Panc1 (cell line): ENCODE results near the gene LGALSL. TPM values are rescaled to one million over a fixed set of nuclear protein-coding genes. Genes with fewer than 3 reads are reported as not detected.
A peak's percentile ranks its signal among the peaks of the same experiment; 100 is the strongest.

Experiments
- ATAC-seq: fragments of 200-7000 bp; cut with Tn5 transposase; 2 replicates; pipeline ENCODE4 v1.9.1; 2020; ENCODE audit warnings: mild to moderate bottlenecking, moderate library complexity
- BruUV-seq: library from RNA; stranded (reverse); fragments of 400-500 nt; replicated peaks from 2 replicates; lab custom pipeline; 2021; lab: Mats Ljungman, UMichigan
- CTCF ChIA-PET: fragments of 300-600 bp; sonication (Branson Sonifier 250); formaldehyde crosslinking; loops from one replicate; lab custom pipeline; 2022; ENCODE audit warnings: antibody characterized with exemption; lab: Charles Lee
- POLR2A ChIA-PET: fragments of 300-600 bp; sonication (Branson Sonifier 250); formaldehyde crosslinking; loops from one replicate; lab custom pipeline; 2022; ENCODE audit warnings: antibody characterized with exemption; lab: Charles Lee
- DNase-seq: peaks from one replicate; pipeline ENCODE4 v3.0.0-alpha.2; 2010; ENCODE audit warnings: low read depth, low spot score
- H3K27ac ChIP-seq: 2 replicates; pipeline ENCODE4 v1.5.1; 2011; ENCODE audit warnings: mild to moderate bottlenecking, low read length, inconsistent platforms
- H3K27me3 ChIP-seq: fragments of 200-500 bp; sonication (Bioruptor generic); 2 replicates; pipeline ENCODE4 v1.6.0; 2014; ENCODE audit warnings: low read length, inconsistent platforms; ENCODE audit not compliant: control insufficient read depth, insufficient read depth
- H3K36me3 ChIP-seq: fragments of 200-500 bp; sonication (Bioruptor generic); 2 replicates; pipeline ENCODE4 v1.5.1; 2014; ENCODE audit warnings: inconsistent platforms, mild to moderate bottlenecking, low read length, moderate library complexity; ENCODE audit not compliant: control insufficient read depth, insufficient read depth
- H3K4me1 ChIP-seq: 2 replicates; pipeline ENCODE4 v1.5.1; 2011; ENCODE audit warnings: inconsistent platforms, mild to moderate bottlenecking, low read length, moderate library complexity; ENCODE audit not compliant: control insufficient read depth, insufficient read depth
- H3K4me3 ChIP-seq, 2 experiments: 2 replicates each; pipeline ENCODE4 v1.5.1; 2011 to 2012; ENCODE audit warnings: low read depth in 2 of 2, low read length in 2 of 2, mild to moderate bottlenecking in 2 of 2, inconsistent platforms in 1 of 2, moderate library complexity in 1 of 2
- H3K9me3 ChIP-seq: fragments of 200-500 bp; sonication (Bioruptor generic); 2 replicates; pipeline ENCODE4 v1.5.1; 2014; ENCODE audit warnings: low read depth, mild to moderate bottlenecking, inconsistent platforms, low read length, moderate library complexity; ENCODE audit not compliant: control insufficient read depth, insufficient read depth
- CTCF ChIP-seq: fragments of 450-650 bp; IDR thresholded peaks from 2 replicates; pipeline ENCODE4 v1.5.1; 2017; ENCODE audit warnings: mild to moderate bottlenecking
- POLR2AphosphoS5 ChIP-seq: IDR thresholded peaks from 2 replicates; pipeline ENCODE4 v1.6.1; 2012; ENCODE audit warnings: mild to moderate bottlenecking, low read depth, low read length, moderate library complexity
- TCF7L2 ChIP-seq: IDR thresholded peaks from 2 replicates; pipeline ENCODE4 v1.6.1; 2011; ENCODE audit warnings: mild to moderate bottlenecking, low read depth, low read length, inconsistent platforms
- in situ Hi-C: cut with HindIII; loops from 2 replicates; pipeline ENCODE4 v1.10.0; 2016; ENCODE audit warnings: low sequenced_read_pairs, low pct_unique_long_range_greater_than_20kb
- intact Hi-C: fragments of 100-400 bp; cut with micrococcal nuclease; formaldehyde crosslinking; loops from one replicate; pipeline ENCODE4 v1.10.0; 2022; ENCODE audit not compliant: unreplicated experiment
- total RNA-seq: library from RNA; stranded (reverse); gene quantifications from one replicate; pipeline ENCODE4 v1.2.1, GENCODE V29; 2021; ENCODE audit not compliant: unreplicated experiment
- TF ChIP-seq, protein P1 (sequence below), 2 experiments: IDR thresholded peaks; 2 replicates each; pipeline ENCODE4 v1.6.1; 2011 to 2012; ENCODE audit warnings: low read depth in 2 of 2, control low read depth in 1 of 2, low read length in 1 of 2, mild to moderate bottlenecking in 1 of 2, moderate library complexity in 1 of 2; ENCODE audit not compliant: insufficient read depth in 1 of 2

Gene LGALSL
- total RNA-seq, 1 experiment from 2014 or later, result 5.3 TPM

DNA sequence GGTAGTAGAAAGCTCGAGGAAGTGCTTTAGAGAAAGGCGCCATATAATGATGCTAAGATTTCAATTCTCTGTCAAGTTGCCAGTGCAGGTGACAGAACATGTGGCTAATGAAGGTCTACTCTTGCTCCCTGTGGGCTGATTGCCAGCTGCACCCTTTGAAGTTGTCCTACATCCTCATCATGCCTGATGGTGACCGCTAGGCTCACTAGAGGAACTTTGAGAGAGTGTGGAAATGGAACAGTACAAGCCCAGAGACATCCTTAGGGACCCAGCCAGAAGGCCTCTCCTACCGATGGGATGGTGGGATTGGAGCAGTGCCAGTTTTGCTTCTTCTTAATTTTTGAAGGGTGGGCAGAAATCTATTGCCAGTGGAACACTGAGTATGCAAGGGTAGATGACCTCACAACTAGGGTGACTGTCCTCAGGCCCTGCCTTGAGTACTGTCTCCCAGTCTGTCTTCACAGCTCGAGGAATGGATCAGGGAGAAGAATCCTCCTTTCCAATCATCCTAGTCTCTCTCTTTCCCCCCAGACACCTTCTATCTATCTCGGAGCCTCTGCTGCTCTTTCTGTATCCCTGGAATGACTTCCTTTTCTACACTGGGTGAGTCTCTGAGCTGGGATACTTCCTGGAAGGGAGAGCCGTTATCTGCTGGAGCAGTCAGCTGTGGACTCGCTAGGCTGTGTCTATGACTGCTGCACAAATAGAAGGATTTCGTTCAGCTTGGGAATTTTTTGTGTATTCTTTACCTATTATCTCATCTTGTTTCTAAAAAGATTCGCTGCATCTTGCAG lies 33.5 kb downstream of the LGALSL start:
- TF ChIP-seq POLR2AphosphoS5, result no peak
- peak; percentile 75 for TF ChIP-seq TCF7L2
- Histone ChIP-seq H3K4me3 (no peak overlapping the region), H3K27ac (no peak overlapping the region), H3K27me3 (peaks cover 34% of the 10 kb centered on the region), H3K9me3 (no peaks in the 10 kb centered on the region), H3K36me3 (no peaks in the 10 kb centered on the region), H3K4me1 (no peaks in the 10 kb centered on the region)
- BruUV-seq, result no TSS peak
- ATAC-seq (peak; percentile 69), DNase-seq (no peak)
- ChIA-PET POLR2A (no interaction called here), CTCF (interaction anchor here (0.6 to 1.9 kb wide), 7 partner anchors 17 to 543 kb away, joined by 3 to 23 read pairs (median 4); no protein-coding TSS in a partner anchor)
- in situ Hi-C loops, result no loop called here
- intact Hi-C loops, result loop anchor here (1.0 to 5.0 kb wide), 2 partner anchors 156 to 440 kb away; no protein-coding TSS in a partner anchor

DNA sequence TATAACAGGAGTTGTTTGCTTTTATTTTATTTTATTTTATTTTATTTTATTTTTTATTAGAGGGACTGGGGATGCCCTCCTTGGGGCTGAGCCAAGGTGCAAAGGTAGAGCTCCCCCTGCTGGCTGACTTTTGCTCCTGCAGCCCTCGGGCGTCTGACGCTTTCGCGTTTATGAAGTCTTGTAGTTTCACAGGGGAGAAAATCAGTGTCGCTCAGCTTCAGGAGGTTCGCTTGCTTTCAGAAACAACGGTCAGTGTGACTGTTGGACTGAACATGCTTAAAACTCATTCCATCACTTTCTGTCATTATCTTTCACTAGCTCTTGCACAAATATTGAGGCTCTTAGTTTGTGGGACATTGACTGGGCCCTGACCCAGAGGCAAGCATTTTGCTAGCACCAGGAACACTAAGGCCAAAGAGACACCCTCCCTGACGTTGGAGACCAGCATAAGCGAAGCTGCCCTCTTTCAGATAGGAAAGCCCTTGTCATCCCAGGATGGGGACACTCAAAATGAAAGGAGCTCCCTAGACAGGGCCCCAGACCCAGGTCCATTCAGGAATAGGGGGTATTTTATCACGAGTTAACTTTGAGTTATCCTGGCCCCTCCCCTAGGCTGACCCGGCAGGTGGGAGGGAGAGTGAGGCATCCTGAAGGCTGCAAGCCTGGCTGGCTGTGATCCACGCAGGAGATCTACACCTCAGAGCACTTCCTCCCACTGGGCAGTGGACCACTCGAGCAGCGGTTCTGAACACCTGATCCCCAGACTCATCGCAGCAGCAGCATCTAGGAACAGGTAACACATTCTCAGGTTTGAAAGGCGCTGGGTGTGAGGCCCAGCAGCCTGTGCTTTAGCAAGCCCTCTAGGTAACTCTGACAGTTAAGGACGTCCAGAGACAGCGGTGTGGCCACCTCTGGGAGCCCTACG lies 34.4 kb downstream of the LGALSL start:
- in situ Hi-C loops, result no loop called here
- Histone ChIP-seq H3K27me3 (peaks cover 32% of the 10 kb centered on the region), H3K4me3 (no peak overlapping the region), H3K9me3 (no peaks in the 10 kb centered on the region), H3K36me3 (no peaks in the 10 kb centered on the region), H3K4me1 (no peaks in the 10 kb centered on the region), H3K27ac (no peak overlapping the region)
- peak; percentile 96 for TF ChIP-seq CTCF
- TF ChIP-seq, protein P1, sequence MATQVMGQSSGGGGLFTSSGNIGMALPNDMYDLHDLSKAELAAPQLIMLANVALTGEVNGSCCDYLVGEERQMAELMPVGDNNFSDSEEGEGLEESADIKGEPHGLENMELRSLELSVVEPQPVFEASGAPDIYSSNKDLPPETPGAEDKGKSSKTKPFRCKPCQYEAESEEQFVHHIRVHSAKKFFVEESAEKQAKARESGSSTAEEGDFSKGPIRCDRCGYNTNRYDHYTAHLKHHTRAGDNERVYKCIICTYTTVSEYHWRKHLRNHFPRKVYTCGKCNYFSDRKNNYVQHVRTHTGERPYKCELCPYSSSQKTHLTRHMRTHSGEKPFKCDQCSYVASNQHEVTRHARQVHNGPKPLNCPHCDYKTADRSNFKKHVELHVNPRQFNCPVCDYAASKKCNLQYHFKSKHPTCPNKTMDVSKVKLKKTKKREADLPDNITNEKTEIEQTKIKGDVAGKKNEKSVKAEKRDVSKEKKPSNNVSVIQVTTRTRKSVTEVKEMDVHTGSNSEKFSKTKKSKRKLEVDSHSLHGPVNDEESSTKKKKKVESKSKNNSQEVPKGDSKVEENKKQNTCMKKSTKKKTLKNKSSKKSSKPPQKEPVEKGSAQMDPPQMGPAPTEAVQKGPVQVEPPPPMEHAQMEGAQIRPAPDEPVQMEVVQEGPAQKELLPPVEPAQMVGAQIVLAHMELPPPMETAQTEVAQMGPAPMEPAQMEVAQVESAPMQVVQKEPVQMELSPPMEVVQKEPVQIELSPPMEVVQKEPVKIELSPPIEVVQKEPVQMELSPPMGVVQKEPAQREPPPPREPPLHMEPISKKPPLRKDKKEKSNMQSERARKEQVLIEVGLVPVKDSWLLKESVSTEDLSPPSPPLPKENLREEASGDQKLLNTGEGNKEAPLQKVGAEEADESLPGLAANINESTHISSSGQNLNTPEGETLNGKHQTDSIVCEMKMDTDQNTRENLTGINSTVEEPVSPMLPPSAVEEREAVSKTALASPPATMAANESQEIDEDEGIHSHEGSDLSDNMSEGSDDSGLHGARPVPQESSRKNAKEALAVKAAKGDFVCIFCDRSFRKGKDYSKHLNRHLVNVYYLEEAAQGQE (IDR thresholded peaks at IDR 0.05; ENCODE audit: insufficient read depth in 1 of 2, low read depth in 2 of 2, low read length in 1 of 2), result no peak
- CTCF ChIA-PET, result interaction anchor here (0.6 to 1.9 kb wide), 10 partner anchors 16 to 1461 kb away, joined by 3 to 23 read pairs (median 4); no protein-coding TSS in a partner anchor
- ATAC-seq, result peak; percentile 81
- POLR2A ChIA-PET, result no interaction called here
- BruUV-seq, result no TSS peak
- intact Hi-C loops, result loop anchor here (1.0 to 5.0 kb wide), 2 partner anchors 157 to 441 kb away; no protein-coding TSS in a partner anchor
- peak; percentile 52 for DNase-seq
